ENCODE results near the gene MLH1.

DNA sequence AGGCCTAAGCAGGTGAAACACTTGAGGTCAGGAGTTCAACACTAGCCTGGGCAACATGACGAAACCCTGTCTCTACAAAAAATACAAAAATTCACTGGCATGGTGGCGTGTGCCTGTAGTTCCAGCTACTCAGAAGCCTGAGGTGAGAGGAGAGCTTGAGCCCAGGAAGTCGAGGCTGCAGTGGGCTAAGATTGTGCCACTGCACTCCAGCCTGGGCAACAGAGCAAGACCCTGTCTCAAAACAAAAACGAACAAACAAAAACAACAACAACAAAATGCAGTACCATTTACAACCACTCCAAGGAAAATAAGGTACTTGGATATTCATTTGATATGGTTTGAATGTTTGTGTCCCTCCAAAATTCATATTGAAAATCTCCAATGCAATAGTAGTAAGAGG, 32.8 kb upstream of the MLH1 start:
- no peak for TF ChIP-seq POLR2AphosphoS5 (IDR thresholded peaks at IDR 0.05)
- TF ChIP-seq EP300 (IDR thresholded peaks at IDR 0.05), result no peak
- TF ChIP-seq, protein P1, sequence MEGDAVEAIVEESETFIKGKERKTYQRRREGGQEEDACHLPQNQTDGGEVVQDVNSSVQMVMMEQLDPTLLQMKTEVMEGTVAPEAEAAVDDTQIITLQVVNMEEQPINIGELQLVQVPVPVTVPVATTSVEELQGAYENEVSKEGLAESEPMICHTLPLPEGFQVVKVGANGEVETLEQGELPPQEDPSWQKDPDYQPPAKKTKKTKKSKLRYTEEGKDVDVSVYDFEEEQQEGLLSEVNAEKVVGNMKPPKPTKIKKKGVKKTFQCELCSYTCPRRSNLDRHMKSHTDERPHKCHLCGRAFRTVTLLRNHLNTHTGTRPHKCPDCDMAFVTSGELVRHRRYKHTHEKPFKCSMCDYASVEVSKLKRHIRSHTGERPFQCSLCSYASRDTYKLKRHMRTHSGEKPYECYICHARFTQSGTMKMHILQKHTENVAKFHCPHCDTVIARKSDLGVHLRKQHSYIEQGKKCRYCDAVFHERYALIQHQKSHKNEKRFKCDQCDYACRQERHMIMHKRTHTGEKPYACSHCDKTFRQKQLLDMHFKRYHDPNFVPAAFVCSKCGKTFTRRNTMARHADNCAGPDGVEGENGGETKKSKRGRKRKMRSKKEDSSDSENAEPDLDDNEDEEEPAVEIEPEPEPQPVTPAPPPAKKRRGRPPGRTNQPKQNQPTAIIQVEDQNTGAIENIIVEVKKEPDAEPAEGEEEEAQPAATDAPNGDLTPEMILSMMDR (IDR thresholded peaks at IDR 0.05), result peak in 1 of 3 experiments; percentile 11
- no peak for TF ChIP-seq POLR2A (IDR thresholded peaks at IDR 0.05; ENCODE audit: low read depth)
